ENCODE measurements around the gene ADAM33.

The ADAM33 gene

DNA sequence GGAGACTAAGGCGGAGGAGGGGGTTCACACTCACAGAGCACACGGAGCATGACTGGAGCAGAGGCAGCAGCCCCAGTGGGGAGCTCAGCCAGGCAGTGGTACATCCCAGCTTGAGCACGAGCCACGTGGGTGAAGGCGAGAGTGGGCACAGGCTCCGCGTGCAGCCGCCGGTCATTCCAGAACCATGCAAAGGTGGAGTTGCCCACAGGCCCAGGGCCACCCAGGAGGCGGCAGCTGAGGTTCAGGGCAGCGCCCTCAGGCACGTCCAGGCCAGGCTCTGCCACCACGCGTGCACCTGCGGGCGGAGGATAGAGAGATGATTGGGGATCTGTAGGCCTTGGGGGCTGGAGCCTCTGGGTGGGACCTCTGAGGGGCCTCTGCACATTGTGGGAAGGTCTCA, 9.5 kb upstream of the ADAM33 start:
- Histone ChIP-seq H3K36me3 (ENCODE audit: insufficient read depth, low read length) (no peaks in the 10 kb centered on the region), H3K9me3 (ENCODE audit: insufficient read depth, low read depth, low read length) (no peaks in the 10 kb centered on the region), H3K4me3 (ENCODE audit: low read length, poor library complexity, severe bottlenecking) (no peak overlapping the region), H3K79me2 (ENCODE audit: insufficient read depth, low read length) (no peaks in the 10 kb centered on the region), H4K20me1 (ENCODE audit: insufficient read depth, low read length, poor library complexity, severe bottlenecking) (no peaks in the 10 kb centered on the region), H3K27me3 (ENCODE audit: insufficient read depth, low read length, poor library complexity, severe bottlenecking) (no peaks in the 10 kb centered on the region), H3K9ac (ENCODE audit: low read depth, low read length, poor library complexity, severe bottlenecking) (no peak overlapping the region), H3K9me2 (replicated peaks; ENCODE audit: low read depth, low read length) (no peaks in the 10 kb centered on the region), H3K4me2 (ENCODE audit: low read depth, low read length, poor library complexity, severe bottlenecking) (no peak overlapping the region), H3F3A (ENCODE audit: low read depth) (no peaks in the 10 kb centered on the region), H2AFZ (ENCODE audit: low read length) (no peak overlapping the region), H3K4me1 (ENCODE audit: insufficient read depth, low read length, poor library complexity, severe bottlenecking) (no peaks in the 10 kb centered on the region)
- TF ChIP-seq EZH2phosphoT487 (IDR thresholded peaks at IDR 0.05; ENCODE audit: borderline replicate concordance) (no peak), CTCF (conservative IDR thresholded peaks at IDR 0.05; ENCODE audit: low read length) (no peak)

- Histone ChIP-seq H4K20me1 (ENCODE audit: insufficient read depth, low read length, poor library complexity, severe bottlenecking) (no peaks in the 10 kb centered on the region), H3K9me3 (ENCODE audit: insufficient read depth, low read depth, low read length) (no peaks in the 10 kb centered on the region)
- no peak for TF ChIP-seq EZH2phosphoT487 (IDR thresholded peaks at IDR 0.05; ENCODE audit: borderline replicate concordance)
- no peak for TF ChIP-seq CTCF (conservative IDR thresholded peaks at IDR 0.05; ENCODE audit: low read length)
Measured at GRCh38 chr20:3690413-3690812, 8.6 kb upstream of the ADAM33 start.

GRCh38 chr20:3689978-3690377, 8.2 kb upstream of the ADAM33 start:
- Histone ChIP-seq H3K27me3 (ENCODE audit: insufficient read depth, low read length, poor library complexity, severe bottlenecking) (no peaks in the 10 kb centered on the region), H3K9me2 (replicated peaks; ENCODE audit: low read depth, low read length) (no peaks in the 10 kb centered on the region), H4K20me1 (ENCODE audit: insufficient read depth, low read length, poor library complexity, severe bottlenecking) (no peaks in the 10 kb centered on the region), H3K79me2 (ENCODE audit: insufficient read depth, low read length) (no peaks in the 10 kb centered on the region), H3K36me3 (ENCODE audit: insufficient read depth, low read length) (no peaks in the 10 kb centered on the region), H3K4me1 (ENCODE audit: insufficient read depth, low read length, poor library complexity, severe bottlenecking) (no peaks in the 10 kb centered on the region), H3K9ac (ENCODE audit: low read depth, low read length, poor library complexity, severe bottlenecking) (no peak overlapping the region), H3F3A (ENCODE audit: low read depth) (no peaks in the 10 kb centered on the region), H3K4me2 (ENCODE audit: low read depth, low read length, poor library complexity, severe bottlenecking) (no peak overlapping the region), H2AFZ (ENCODE audit: low read length) (no peak overlapping the region), H3K9me3 (ENCODE audit: insufficient read depth, low read depth, low read length) (no peaks in the 10 kb centered on the region), H3K4me3 (ENCODE audit: low read length, poor library complexity, severe bottlenecking) (no peak overlapping the region)
- TF ChIP-seq CTCF (conservative IDR thresholded peaks at IDR 0.05; ENCODE audit: low read length) (no peak), EZH2phosphoT487 (IDR thresholded peaks at IDR 0.05; ENCODE audit: borderline replicate concordance) (no peak)

More at GRCh38 chr20:3690413-3690812, 8.6 kb upstream of the ADAM33 start:
- Histone ChIP-seq H3K9me2 (replicated peaks; ENCODE audit: low read depth, low read length) (no peaks in the 10 kb centered on the region), H3K79me2 (ENCODE audit: insufficient read depth, low read length) (no peaks in the 10 kb centered on the region), H3K27me3 (ENCODE audit: insufficient read depth, low read length, poor library complexity, severe bottlenecking) (no peaks in the 10 kb centered on the region), H2AFZ (ENCODE audit: low read length) (no peak overlapping the region), H3K4me2 (ENCODE audit: low read depth, low read length, poor library complexity, severe bottlenecking) (no peak overlapping the region), H3K36me3 (ENCODE audit: insufficient read depth, low read length) (no peaks in the 10 kb centered on the region), H3K4me3 (ENCODE audit: low read length, poor library complexity, severe bottlenecking) (no peak overlapping the region), H3K4me1 (ENCODE audit: insufficient read depth, low read length, poor library complexity, severe bottlenecking) (no peaks in the 10 kb centered on the region), H3K9ac (ENCODE audit: low read depth, low read length, poor library complexity, severe bottlenecking) (no peak overlapping the region), H3F3A (ENCODE audit: low read depth) (no peaks in the 10 kb centered on the region)
